Endodermal cell (in vitro differentiated cells): ENCODE results near the gene TMEM121. TPM values are rescaled to one million over a fixed set of nuclear protein-coding genes. Genes with fewer than 3 reads are reported as not detected.

Experiments
- DNase-seq: peaks from one replicate; pipeline ENCODE4 v3.0.0-alpha.2; 2017
- H3K27ac ChIP-seq: 2 replicates; pipeline ENCODE4 v1.5.1; 2013; ENCODE audit warnings: mild to moderate bottlenecking, low read depth, low read length, moderate library complexity
- H3K27me3 ChIP-seq: 2 replicates; pipeline ENCODE4 v1.6.1; 2013; ENCODE audit warnings: mild to moderate bottlenecking, low read length, moderate library complexity; ENCODE audit not compliant: insufficient read depth, control insufficient read depth, poor library complexity, severe bottlenecking
- H3K36me3 ChIP-seq: 2 replicates; pipeline ENCODE4 v1.7.0; 2013; ENCODE audit warnings: mild to moderate bottlenecking, low read length, moderate library complexity; ENCODE audit not compliant: control insufficient read depth, insufficient read depth
- H3K4me1 ChIP-seq: one replicate; pipeline ENCODE4 v1.7.0; 2013; ENCODE audit warnings: low read length; ENCODE audit not compliant: control insufficient read depth, insufficient read depth
- H3K4me3 ChIP-seq: 2 replicates; pipeline ENCODE4 v1.5.1; 2013; ENCODE audit warnings: mild to moderate bottlenecking, low read length, moderate library complexity
- H3K9ac ChIP-seq: 2 replicates; pipeline ENCODE4 v1.6.1; 2013; ENCODE audit warnings: mild to moderate bottlenecking, low read length, moderate library complexity; ENCODE audit not compliant: poor library complexity, severe bottlenecking; ENCODE audit errors: extremely low read depth
- H3K9me3 ChIP-seq: 2 replicates; pipeline ENCODE4 v1.6.1; 2013; ENCODE audit warnings: mild to moderate bottlenecking, low read length, moderate library complexity; ENCODE audit not compliant: control insufficient read depth
- H3K27ac Mint-ChIP-seq: 2 replicates; pipeline ENCODE4 v1.8.0; 2020; ENCODE audit warnings: mixed read lengths
- H3K27me3 Mint-ChIP-seq: 2 replicates; pipeline ENCODE4 v1.8.0; 2021; ENCODE audit warnings: mild to moderate bottlenecking, mixed read lengths; ENCODE audit not compliant: insufficient read depth
- H3K36me3 Mint-ChIP-seq: 2 replicates; pipeline ENCODE4 v1.8.0; 2020; ENCODE audit warnings: low read depth, mixed read lengths
- H3K4me1 Mint-ChIP-seq: 2 replicates; pipeline ENCODE4 v1.8.0; 2020; ENCODE audit warnings: mixed read lengths
- H3K4me3 Mint-ChIP-seq: 2 replicates; pipeline ENCODE4 v1.8.0; 2020; ENCODE audit warnings: mild to moderate bottlenecking, moderate library complexity, mixed read lengths
- H3K9me3 Mint-ChIP-seq: 2 replicates; pipeline ENCODE4 v1.8.0; 2020; ENCODE audit warnings: mild to moderate bottlenecking, mixed read lengths
- WGBS, 2 experiments: methylation state at CpG; one replicate each; pipeline versions ENCODE4 v1.1.5 to v1.1.7; 2013; ENCODE audit warnings: missing lambda C conversion rate in 2 of 2, mixed read lengths in 1 of 2; ENCODE audit not compliant: insufficient coverage in 1 of 2, insufficient read length in 1 of 2; 5-methylcytosine and 5-hydroxymethylcytosine counted together
- total RNA-seq, 2 donors: library from RNA; stranded (reverse); fragmentation: NEBNext Ultra II Directional in 1 of 2; extraction: Animal tissue kit (Norgen Biotek cat#: 25700) in 1 of 2; gene quantifications; 2 replicates in 1 of 2; 3 replicates in 1 of 2; pipeline ENCODE4 v1.2.1, GENCODE V29; 2021
- TF ChIP-seq, protein P1 (sequence below): fragments of 200-600 bp; sonication (generic); conservative IDR thresholded peaks from 2 replicates; pipeline ENCODE4 v1.5.0; 2021; ENCODE audit warnings: antibody characterized with exemption, mild to moderate bottlenecking

Gene TMEM121
- total RNA-seq, 2 donors from 2014 or later, result 0.29 to 1.5 TPM

DNA sequence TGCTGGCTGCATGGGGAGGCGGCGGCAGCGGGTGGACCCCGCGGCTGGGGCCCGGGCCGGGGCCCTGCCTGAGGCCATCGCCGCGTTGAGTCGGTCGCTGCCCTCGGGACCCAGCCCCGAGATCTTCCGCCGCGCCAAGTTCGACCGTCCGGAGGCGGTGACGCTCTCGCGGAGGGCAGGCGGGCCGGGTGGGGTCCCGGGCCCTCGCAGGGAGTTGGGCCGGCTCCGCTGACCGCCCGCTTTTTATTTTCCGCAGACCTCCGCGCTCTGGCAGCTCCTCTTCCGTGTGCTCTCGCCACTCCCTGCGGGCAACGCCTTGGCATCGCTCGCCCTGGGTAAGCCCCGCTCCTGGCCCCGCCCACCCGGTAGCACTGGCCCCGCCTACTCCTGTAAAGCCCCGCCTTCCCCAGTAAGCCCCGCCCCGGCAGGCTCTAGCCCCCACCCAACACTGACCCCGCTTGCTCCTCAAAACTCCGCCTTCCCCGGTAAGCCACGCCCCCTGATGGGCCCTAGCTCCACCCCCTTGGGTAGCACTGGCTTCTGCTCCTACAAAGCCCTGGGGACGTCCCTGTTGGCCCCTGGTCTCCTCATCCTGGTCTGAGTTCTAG lies 34.9 kb upstream of the TMEM121 start:
- peak; percentile 97 for DNase-seq
- Mint-ChIP-seq H3K4me3 (peak overlapping the region; percentile 64), H3K36me3 (no peaks in the 10 kb centered on the region), H3K9me3 (peaks cover 3% of the 10 kb centered on the region), H3K4me1 (peaks cover 4% of the 10 kb centered on the region), H3K27ac (peak overlapping the region; percentile 79), H3K27me3 (peaks cover 24% of the 10 kb centered on the region)
- peak overlapping the region; percentile 87 for H3K27ac ChIP-seq
- peaks cover 1% of the 10 kb centered on the region for H3K4me1 ChIP-seq
- 3 to 6% methylated on average over 25 to 53 of the region's 53 CpGs for WGBS, 2 experiments
- H3K27me3 ChIP-seq, result peaks cover 17% of the 10 kb centered on the region
- H3K9ac ChIP-seq, result peak overlapping the region; percentile 59
- TF ChIP-seq, protein P1, sequence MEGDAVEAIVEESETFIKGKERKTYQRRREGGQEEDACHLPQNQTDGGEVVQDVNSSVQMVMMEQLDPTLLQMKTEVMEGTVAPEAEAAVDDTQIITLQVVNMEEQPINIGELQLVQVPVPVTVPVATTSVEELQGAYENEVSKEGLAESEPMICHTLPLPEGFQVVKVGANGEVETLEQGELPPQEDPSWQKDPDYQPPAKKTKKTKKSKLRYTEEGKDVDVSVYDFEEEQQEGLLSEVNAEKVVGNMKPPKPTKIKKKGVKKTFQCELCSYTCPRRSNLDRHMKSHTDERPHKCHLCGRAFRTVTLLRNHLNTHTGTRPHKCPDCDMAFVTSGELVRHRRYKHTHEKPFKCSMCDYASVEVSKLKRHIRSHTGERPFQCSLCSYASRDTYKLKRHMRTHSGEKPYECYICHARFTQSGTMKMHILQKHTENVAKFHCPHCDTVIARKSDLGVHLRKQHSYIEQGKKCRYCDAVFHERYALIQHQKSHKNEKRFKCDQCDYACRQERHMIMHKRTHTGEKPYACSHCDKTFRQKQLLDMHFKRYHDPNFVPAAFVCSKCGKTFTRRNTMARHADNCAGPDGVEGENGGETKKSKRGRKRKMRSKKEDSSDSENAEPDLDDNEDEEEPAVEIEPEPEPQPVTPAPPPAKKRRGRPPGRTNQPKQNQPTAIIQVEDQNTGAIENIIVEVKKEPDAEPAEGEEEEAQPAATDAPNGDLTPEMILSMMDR, result no peak
- peak overlapping the region; percentile 81 for H3K4me3 ChIP-seq
- H3K9me3 ChIP-seq, result no peaks in the 10 kb centered on the region
- no peaks in the 10 kb centered on the region for H3K36me3 ChIP-seq

- Histone ChIP-seq H3K9ac (no peak overlapping the region), H3K36me3 (no peaks in the 10 kb centered on the region), H3K27ac (no peak overlapping the region), H3K27me3 (peaks cover 9% of the 10 kb centered on the region), H3K4me1 (no peaks in the 10 kb centered on the region), H3K9me3 (no peaks in the 10 kb centered on the region), H3K4me3 (peak overlapping the region; percentile 81)
- 94 to 95% methylated on average over 13 to 24 of the region's 24 CpGs for WGBS, 2 experiments
- TF ChIP-seq, protein P1, result no peak
- peaks cover 4% of the 10 kb centered on the region for H3K4me1 Mint-ChIP-seq
- DNase-seq, result peak; percentile 35
- peaks cover 19% of the 10 kb centered on the region for H3K27me3 Mint-ChIP-seq
- H3K27ac Mint-ChIP-seq, result peak overlapping the region; percentile 79
- no peaks in the 10 kb centered on the region for H3K36me3 Mint-ChIP-seq
- H3K4me3 Mint-ChIP-seq, result peak overlapping the region; percentile 64
- H3K9me3 Mint-ChIP-seq, result peaks cover 3% of the 10 kb centered on the region
Measured at GRCh38 chr14:105492031-105492970, 34.1 kb upstream of the TMEM121 start.

DNA sequence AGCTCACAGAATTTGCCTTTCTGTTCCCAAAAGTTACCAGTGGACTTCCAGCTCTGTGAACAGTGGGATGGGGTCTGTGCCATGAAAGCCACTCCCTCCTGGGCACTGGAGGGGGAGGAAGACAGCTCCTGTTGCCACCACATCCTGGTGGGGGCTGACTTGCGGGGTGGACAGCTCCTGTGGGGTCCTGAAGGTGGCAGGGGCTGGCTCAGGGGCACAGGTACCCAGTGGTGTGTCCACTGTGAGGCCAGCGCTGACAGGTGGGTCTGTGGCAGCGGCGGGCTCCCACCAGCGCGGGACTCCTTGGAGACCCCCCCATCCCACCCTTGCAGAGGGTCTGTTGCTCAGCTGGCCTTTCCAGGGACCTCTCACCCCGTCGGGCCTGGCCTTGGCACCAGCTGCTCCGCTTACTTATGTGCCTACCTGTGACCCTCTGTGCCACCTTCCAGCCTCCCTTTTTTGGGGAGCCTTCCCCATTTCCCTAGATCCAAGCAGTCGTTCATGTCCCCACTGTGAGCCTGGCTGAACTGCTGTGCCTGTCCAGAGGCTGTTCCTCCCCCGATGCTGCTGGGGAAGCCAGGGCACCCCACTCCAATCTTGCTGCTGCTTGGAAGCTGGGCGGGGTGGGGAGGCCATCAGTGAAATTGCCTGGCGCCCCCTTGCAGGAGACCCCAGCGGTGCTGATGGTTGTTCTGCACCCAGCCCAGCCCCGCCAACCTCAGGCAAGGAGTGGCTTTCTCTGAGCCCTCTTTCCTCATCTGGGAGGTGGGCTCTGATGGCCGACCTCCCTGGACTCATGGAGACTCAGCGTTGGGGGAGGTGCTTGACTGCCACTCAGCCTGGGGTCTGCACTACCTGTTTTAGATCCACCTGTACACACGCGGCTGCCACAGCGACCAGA lies 33.2 kb upstream of the TMEM121 start:
- H3K9me3 ChIP-seq, result no peaks in the 10 kb centered on the region
- no peaks in the 10 kb centered on the region for H3K27me3 ChIP-seq
- no peak overlapping the region for H3K27ac ChIP-seq
- peak; percentile 44 for DNase-seq
- H3K27me3 Mint-ChIP-seq, result peaks cover 11% of the 10 kb centered on the region
- H3K4me3 Mint-ChIP-seq, result no peak overlapping the region
- H3K4me3 ChIP-seq, result no peak overlapping the region
- WGBS, 2 experiments, result 89 to 91% methylated on average over 15 to 20 of the region's 20 CpGs
- H3K4me1 ChIP-seq, result no peaks in the 10 kb centered on the region
- no peaks in the 10 kb centered on the region for H3K36me3 Mint-ChIP-seq
- no peak overlapping the region for H3K9ac ChIP-seq
- H3K36me3 ChIP-seq, result no peaks in the 10 kb centered on the region
- peaks cover 4% of the 10 kb centered on the region for H3K4me1 Mint-ChIP-seq
- peaks cover 3% of the 10 kb centered on the region for H3K9me3 Mint-ChIP-seq
- TF ChIP-seq, protein P1, result peak; percentile 21
- H3K27ac Mint-ChIP-seq, result no peak overlapping the region
